Testis (tissue), 3 donors: ENCODE results near the gene GPC6. TPM values are rescaled to one million over a fixed set of nuclear protein-coding genes. Genes with fewer than 3 reads are reported as not detected.

Source experiments
- DNase-seq: peaks from one replicate; pipeline ENCODE4 v3.0.0-alpha.2; 2019
- H3K27ac ChIP-seq, 2 donors: fragments of 200-600 bp; sonication (generic); one replicate each; pipeline ENCODE4 v1.5.1; 2019
- H3K27me3 ChIP-seq: fragments of 200-600 bp; sonication (generic); one replicate; pipeline ENCODE4 v1.5.1; 2019
- H3K36me3 ChIP-seq: fragments of 200-600 bp; sonication (generic); one replicate; pipeline ENCODE4 v1.5.1; 2017; ENCODE audit warnings: low read depth; ENCODE audit errors: missing control alignments
- H3K4me1 ChIP-seq: fragments of 200-600 bp; sonication (generic); one replicate; pipeline ENCODE4 v1.5.1; 2019
- H3K4me3 ChIP-seq, 2 donors: fragments of 200-600 bp; sonication (generic); one replicate each; pipeline ENCODE4 v1.5.1; 2017 to 2019
- H3K9me3 ChIP-seq: fragments of 200-600 bp; sonication (generic); one replicate; pipeline ENCODE4 v1.5.1; 2017
- POLR2A ChIP-seq: fragments of 450-650 bp; IDR thresholded peaks from one replicate; pipeline ENCODE4 v1.6.1; 2017; ENCODE audit warnings: antibody characterized with exemption, mild to moderate bottlenecking, moderate library complexity
- WGBS, 2 donors: methylation state at CpG; one replicate each; pipeline ENCODE4 v1.1.5; 2018; 5-methylcytosine and 5-hydroxymethylcytosine counted together
- intact Hi-C: fragments of 100-400 bp; cut with DNase I; formaldehyde crosslinking; loops from one replicate; pipeline ENCODE4 v1.15.1; 2023; ENCODE audit warnings: low total_unique reads
- polyA plus RNA-seq: library from polyadenylated mRNA; stranded (reverse); fragments of 350-450 nt; fragmentation: Illumina TruSeq; extraction: RNeasy Lipid Tissue Mini Kit (QIAGEN cat#74804); gene quantifications from one replicate; pipeline ENCODE4 v1.2.3, GENCODE V29; 2014; ENCODE audit warnings: low read depth, low replicate concordance; ENCODE audit not compliant: insufficient read depth
- total RNA-seq, 2 donors: library from RNA; depleted of rRNA; stranded (reverse); fragments of >200 nt; gene quantifications; one replicate each; pipeline ENCODE4 v1.2.3, GENCODE V29; 2016
- TF ChIP-seq, protein P1 (sequence below), 3 experiments: fragments of 450-650 bp in 2 of 3; fragments of 200-600 bp in 1 of 3; sonication (generic) in 1 of 3; IDR thresholded peaks; one replicate each; pipeline ENCODE4 v1.5.1; 2016 to 2019; ENCODE audit warnings: antibody characterized with exemption in 3 of 3, mild to moderate bottlenecking in 2 of 3, moderate library complexity in 1 of 3

The GPC6 gene
- total and polyA plus RNA-seq, 3 donors from 2014 or later = 2.2 to 6.9 (median 4.3) TPM

DNA sequence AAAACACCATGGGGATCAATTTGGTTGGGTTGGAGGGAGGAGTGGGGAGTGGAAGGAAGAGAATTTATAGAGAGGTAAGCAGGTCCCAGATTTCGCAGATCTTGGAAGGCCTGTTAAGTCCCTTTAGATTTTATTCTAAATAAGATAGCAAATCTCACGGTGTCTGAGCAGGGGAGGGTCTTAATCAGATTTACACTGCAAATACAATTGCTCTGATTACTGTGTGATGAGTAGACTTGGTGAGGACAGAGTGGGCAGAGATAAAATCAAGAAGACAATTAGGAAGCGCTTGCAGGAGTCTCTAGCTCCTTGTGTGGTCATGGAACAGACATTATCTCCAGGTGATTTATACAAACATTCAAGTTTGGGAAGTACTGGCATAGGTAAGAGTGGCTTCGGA, 126.0 kb downstream of the GPC6 start:
- H3K27me3 ChIP-seq = no peaks in the 10 kb centered on the region
- TF ChIP-seq POLR2A = no peak
- TF ChIP-seq, protein P1, sequence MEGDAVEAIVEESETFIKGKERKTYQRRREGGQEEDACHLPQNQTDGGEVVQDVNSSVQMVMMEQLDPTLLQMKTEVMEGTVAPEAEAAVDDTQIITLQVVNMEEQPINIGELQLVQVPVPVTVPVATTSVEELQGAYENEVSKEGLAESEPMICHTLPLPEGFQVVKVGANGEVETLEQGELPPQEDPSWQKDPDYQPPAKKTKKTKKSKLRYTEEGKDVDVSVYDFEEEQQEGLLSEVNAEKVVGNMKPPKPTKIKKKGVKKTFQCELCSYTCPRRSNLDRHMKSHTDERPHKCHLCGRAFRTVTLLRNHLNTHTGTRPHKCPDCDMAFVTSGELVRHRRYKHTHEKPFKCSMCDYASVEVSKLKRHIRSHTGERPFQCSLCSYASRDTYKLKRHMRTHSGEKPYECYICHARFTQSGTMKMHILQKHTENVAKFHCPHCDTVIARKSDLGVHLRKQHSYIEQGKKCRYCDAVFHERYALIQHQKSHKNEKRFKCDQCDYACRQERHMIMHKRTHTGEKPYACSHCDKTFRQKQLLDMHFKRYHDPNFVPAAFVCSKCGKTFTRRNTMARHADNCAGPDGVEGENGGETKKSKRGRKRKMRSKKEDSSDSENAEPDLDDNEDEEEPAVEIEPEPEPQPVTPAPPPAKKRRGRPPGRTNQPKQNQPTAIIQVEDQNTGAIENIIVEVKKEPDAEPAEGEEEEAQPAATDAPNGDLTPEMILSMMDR (IDR thresholded peaks at IDR 0.05) = no peak
- H3K9me3 ChIP-seq = no peaks in the 10 kb centered on the region
- H3K4me1 ChIP-seq = no peaks in the 10 kb centered on the region
- no peaks in the 10 kb centered on the region for H3K36me3 ChIP-seq
- no peak for DNase-seq
- WGBS, 2 donors = 89 to 90% methylated on average over 4 of the region's 4 CpGs
- H3K4me3 ChIP-seq = no peak overlapping the region
- H3K27ac ChIP-seq = no peak overlapping the region
- intact Hi-C loops = no loop called here

DNA sequence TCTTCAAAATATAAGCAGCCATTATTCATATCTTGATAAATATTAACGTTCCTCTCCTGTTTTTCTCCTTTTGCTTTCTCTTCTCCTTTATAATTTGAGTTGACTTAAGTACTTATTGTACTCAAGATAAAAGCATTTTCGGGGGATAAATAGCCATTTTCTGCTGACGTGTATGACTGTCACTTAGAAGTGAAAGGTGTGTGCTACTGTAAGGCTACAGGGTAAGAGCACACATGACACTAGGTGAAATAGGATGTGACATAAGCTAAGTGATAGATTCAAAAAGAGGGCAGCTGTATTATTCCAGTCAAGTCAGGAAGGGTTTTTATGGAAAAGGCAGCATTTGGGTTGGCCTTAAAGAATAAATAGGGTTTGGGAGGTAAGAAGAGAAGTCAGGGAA, 128.5 kb downstream of the GPC6 start:
- Histone ChIP-seq H3K36me3 (no peaks in the 10 kb centered on the region), H3K9me3 (no peaks in the 10 kb centered on the region), H3K4me1 (no peaks in the 10 kb centered on the region), H3K27me3 (no peaks in the 10 kb centered on the region), H3K4me3 (no peak overlapping the region), H3K27ac (no peak overlapping the region)
- DNase-seq = no peak
- intact Hi-C loops = no loop called here
- TF ChIP-seq, protein P1 (IDR thresholded peaks at IDR 0.05) = no peak
- TF ChIP-seq POLR2A = no peak
- WGBS, 2 donors = 74 to 79% methylated on average over 3 of the region's 3 CpGs

DNA sequence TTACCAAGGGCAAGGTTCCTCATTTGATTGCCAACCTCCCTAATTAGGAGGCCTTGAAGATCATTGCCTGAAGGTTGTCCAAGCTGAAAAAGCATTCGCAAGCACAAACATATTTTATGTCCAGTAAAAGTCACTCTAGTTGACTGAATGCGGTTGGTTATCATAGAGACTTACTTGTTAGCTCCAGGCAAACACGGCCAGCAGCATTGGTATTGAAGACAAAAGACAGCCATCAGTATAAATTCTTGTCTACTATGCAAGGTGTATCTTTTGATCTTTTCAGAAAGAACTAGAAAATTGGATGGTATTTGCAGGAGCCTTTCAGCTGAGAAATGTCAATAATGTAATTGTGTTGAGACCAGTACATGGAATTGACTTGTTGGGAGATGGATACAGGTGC, 129.9 kb downstream of the GPC6 start:
- no peaks in the 10 kb centered on the region for H3K27me3 ChIP-seq
- no peak overlapping the region for H3K27ac ChIP-seq
- intact Hi-C loops = no loop called here
- no peak for DNase-seq
- no peaks in the 10 kb centered on the region for H3K36me3 ChIP-seq
- no peaks in the 10 kb centered on the region for H3K4me1 ChIP-seq
- TF ChIP-seq POLR2A = no peak
- TF ChIP-seq, protein P1 (IDR thresholded peaks at IDR 0.05) = no peak
- no peaks in the 10 kb centered on the region for H3K9me3 ChIP-seq
- WGBS, 2 donors = 46 to 54% methylated on average over 3 of the region's 3 CpGs
- H3K4me3 ChIP-seq = no peak overlapping the region

DNA sequence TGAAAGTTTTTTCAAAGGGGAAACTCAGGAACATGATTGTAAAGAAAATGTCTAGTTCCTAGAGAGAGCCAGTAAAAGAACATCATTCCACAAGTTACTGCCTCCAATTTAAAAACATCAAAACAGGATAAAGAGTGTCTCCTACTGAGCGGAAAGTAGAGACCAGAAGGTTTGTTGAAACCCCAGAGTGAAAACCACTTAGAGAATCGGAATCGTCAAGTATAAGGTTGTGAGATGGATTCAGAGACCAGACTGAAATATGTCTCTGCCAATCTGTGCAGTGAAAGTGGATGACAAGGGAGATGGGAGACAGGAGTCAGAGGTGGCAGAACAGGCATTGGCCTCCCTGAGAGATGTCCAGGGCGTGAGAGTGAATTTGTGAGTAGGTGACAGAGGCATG, 133.4 kb downstream of the GPC6 start:
- no peak for DNase-seq
- Histone ChIP-seq H3K4me3 (no peak overlapping the region), H3K9me3 (no peaks in the 10 kb centered on the region), H3K4me1 (no peaks in the 10 kb centered on the region), H3K27me3 (no peaks in the 10 kb centered on the region), H3K36me3 (no peaks in the 10 kb centered on the region), H3K27ac (no peak overlapping the region)
- TF ChIP-seq, protein P1 (IDR thresholded peaks at IDR 0.05) = no peak
- TF ChIP-seq POLR2A = no peak
- intact Hi-C loops = no loop called here
- 95 to 96% methylated on average over 4 of the region's 4 CpGs for WGBS, 2 donors

DNA sequence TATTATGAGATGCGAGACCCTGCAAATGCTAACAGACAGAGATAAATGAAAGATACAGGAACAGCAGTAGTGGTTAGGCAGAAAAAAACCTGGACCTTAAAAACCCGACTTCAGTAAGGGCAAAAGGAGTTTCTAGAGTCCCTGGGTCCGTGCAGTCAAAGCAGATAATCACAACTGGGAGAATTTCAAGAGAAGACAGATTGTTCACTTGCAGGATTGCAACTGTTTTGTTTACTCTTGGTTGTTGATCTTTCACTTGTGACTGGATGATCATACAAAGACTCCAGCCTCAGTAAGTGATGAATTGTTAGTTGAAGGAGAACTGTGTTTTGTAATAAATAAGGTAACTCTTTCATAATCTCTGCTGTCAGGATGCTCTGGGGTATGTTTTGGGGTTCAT, 135.1 kb downstream of the GPC6 start:
- H3K36me3 ChIP-seq = no peaks in the 10 kb centered on the region
- H3K27ac ChIP-seq = no peak overlapping the region
- no peak for DNase-seq
- TF ChIP-seq, protein P1 (IDR thresholded peaks at IDR 0.05) = no peak
- no peak for TF ChIP-seq POLR2A
- 45 to 54% methylated on average over 3 of the region's 3 CpGs for WGBS, 2 donors
- intact Hi-C loops = no loop called here
- H3K4me3 ChIP-seq = no peak overlapping the region
- no peaks in the 10 kb centered on the region for H3K27me3 ChIP-seq
- no peaks in the 10 kb centered on the region for H3K4me1 ChIP-seq
- H3K9me3 ChIP-seq = no peaks in the 10 kb centered on the region
